A673 (cell line): ENCODE results near the gene HACD2. TPM values are rescaled to one million over a fixed set of nuclear protein-coding genes. Genes with fewer than 3 reads are reported as not detected.
A peak's percentile ranks its signal among the peaks of the same experiment; 100 is the strongest.

Source experiments
- BruUV-seq: library from RNA; stranded (reverse); fragments of 400-500 nt; replicated peaks from 2 replicates; lab custom pipeline; 2021; lab: Mats Ljungman, UMichigan
- CTCF ChIA-PET: fragments of 300-600 bp; sonication (Branson Sonifier 250); formaldehyde crosslinking; loops from one replicate; lab custom pipeline; 2022; ENCODE audit warnings: antibody characterized with exemption; lab: Charles Lee
- POLR2A ChIA-PET: fragments of 300-600 bp; sonication (Branson Sonifier 250); formaldehyde crosslinking; loops from one replicate; lab custom pipeline; 2022; ENCODE audit warnings: antibody characterized with exemption; ENCODE audit not compliant: low non-redundant PET; lab: Charles Lee
- DNase-seq: peaks from one replicate; pipeline ENCODE4 v3.0.0-alpha.2; 2015; ENCODE audit warnings: low spot score
- H3K27ac ChIP-seq: fragments of 200-600 bp; sonication (generic); 2 replicates; pipeline ENCODE4 v1.5.1; 2016; ENCODE audit warnings: mixed run types, low read depth, mild to moderate bottlenecking, mixed read lengths, antibody characterized with exemption, low read length; ENCODE audit not compliant: poor library complexity, severe bottlenecking
- H3K27me3 ChIP-seq: fragments of 200-600 bp; sonication (generic); replicated peaks from 2 replicates; pipeline ENCODE4 v1.6.1; 2017; ENCODE audit warnings: mixed run types, low read depth, mild to moderate bottlenecking, mixed read lengths, antibody characterized with exemption, low read length; ENCODE audit not compliant: insufficient read depth, poor library complexity
- H3K36me3 ChIP-seq: fragments of 200-600 bp; sonication (generic); 2 replicates; pipeline ENCODE4 v1.6.1; 2016; ENCODE audit warnings: mixed run types, mild to moderate bottlenecking, mixed read lengths, antibody characterized with exemption, low read length; ENCODE audit not compliant: insufficient read depth, poor library complexity, severe bottlenecking
- H3K4me1 ChIP-seq: fragments of 200-600 bp; sonication (generic); 2 replicates; pipeline ENCODE4 v1.6.1; 2017; ENCODE audit warnings: mixed run types, mild to moderate bottlenecking, mixed read lengths, antibody characterized with exemption, low read length; ENCODE audit not compliant: insufficient read depth, poor library complexity, severe bottlenecking
- H3K4me3 ChIP-seq: fragments of 200-600 bp; sonication (generic); 2 replicates; pipeline ENCODE4 v1.5.1; 2016; ENCODE audit warnings: low read depth, mixed run types, mild to moderate bottlenecking, mixed read lengths, low read length; ENCODE audit not compliant: poor library complexity, severe bottlenecking
- H3K9me3 ChIP-seq: fragments of 200-600 bp; sonication (generic); 2 replicates; pipeline ENCODE4 v1.6.1; 2016; ENCODE audit warnings: mixed run types, low read depth, mild to moderate bottlenecking, mixed read lengths, antibody characterized with exemption, low read length; ENCODE audit not compliant: poor library complexity, severe bottlenecking
- CTCF ChIP-seq: fragments of 300-800, 200-600 bp; sonication (generic); conservative IDR thresholded peaks from 2 replicates; pipeline ENCODE4 v1.5.1; 2017; ENCODE audit warnings: low read depth, mild to moderate bottlenecking, antibody characterized with exemption, low read length, moderate library complexity, mixed read lengths
- EZH2 ChIP-seq: fragments of 200-600 bp; sonication (generic); IDR thresholded peaks from 2 replicates; pipeline ENCODE4 v1.6.1; 2017; ENCODE audit warnings: borderline replicate concordance, low read depth, mild to moderate bottlenecking, mixed read lengths, antibody characterized with exemption, low read length; ENCODE audit not compliant: poor library complexity, severe bottlenecking
- intact Hi-C: fragments of 100-400 bp; cut with micrococcal nuclease; formaldehyde crosslinking; loops from one replicate; pipeline ENCODE4 v1.10.0; 2022; ENCODE audit not compliant: unreplicated experiment
- total RNA-seq: library from RNA; stranded (reverse); gene quantifications from 2 replicates; pipeline ENCODE4 v1.2.3, GENCODE V29; 2021

HACD2 gene
- total RNA-seq, 1 experiment from 2014 or later = 49.3 TPM

GRCh38 chr3:123451186-123451585 lies 133.7 kb downstream of the HACD2 start:
- no peaks in the 10 kb centered on the region for H3K4me1 ChIP-seq
- H3K27me3 ChIP-seq = peaks cover 71% of the 10 kb centered on the region
- POLR2A ChIA-PET = no interaction called here
- no TSS peak for BruUV-seq
- TF ChIP-seq EZH2 (no peak), CTCF (no peak)
- no peak overlapping the region for H3K4me3 ChIP-seq
- CTCF ChIA-PET = no interaction called here
- H3K36me3 ChIP-seq = no peaks in the 10 kb centered on the region
- no peaks in the 10 kb centered on the region for H3K9me3 ChIP-seq
- intact Hi-C loops = no loop called here
- no peak overlapping the region for H3K27ac ChIP-seq
- no peak for DNase-seq

- CTCF ChIA-PET = interaction anchor here (0.6 kb wide), 1 partner anchor 1155 kb away, joined by 4 read pairs; no protein-coding TSS in a partner anchor
Observed at GRCh38 chr3:123449997-123450604, 134.8 kb downstream of the HACD2 start.

More at GRCh38 chr3:123449997-123450604, 134.8 kb downstream of the HACD2 start:
- no peaks in the 10 kb centered on the region for H3K9me3 ChIP-seq
- intact Hi-C loops = no loop called here
- peaks cover 73% of the 10 kb centered on the region for H3K27me3 ChIP-seq
- H3K36me3 ChIP-seq = no peaks in the 10 kb centered on the region
- BruUV-seq = no TSS peak
- H3K4me1 ChIP-seq = no peaks in the 10 kb centered on the region
- TF ChIP-seq EZH2 (no peak), CTCF (no peak)
- DNase-seq = no peak
- H3K27ac ChIP-seq = no peak overlapping the region
- POLR2A ChIA-PET = no interaction called here
- peak overlapping the region; percentile 45 for H3K4me3 ChIP-seq
